GM12878 (cell line): ENCODE measurements around the gene RTN4. TPM values are rescaled to one million over a fixed set of nuclear protein-coding genes. Genes with fewer than 3 reads are reported as not detected.

ENCODE experiments used
- ATAC-seq: fragments of 200-7000 bp; cut with Tn5 transposase; 3 replicates; pipeline ENCODE4 v1.9.1; 2020; ENCODE audit warnings: mild to moderate bottlenecking, moderate library complexity
- BruUV-seq: library from RNA; stranded (reverse); fragments of 400-500 nt; replicated peaks from 2 replicates; lab custom pipeline; 2021; lab: Mats Ljungman, UMichigan
- CTCF ChIA-PET: fragments of 300-600 bp; sonication (Branson Sonifier 250); formaldehyde crosslinking; extraction: SDS; loops from one replicate; lab custom pipeline; 2021; ENCODE audit warnings: inconsistent platforms; lab: Yijun Ruan, JAX
- POLR2A ChIA-PET: fragments of 350-600 bp; formaldehyde crosslinking; extraction: SDS; loops from one replicate; lab custom pipeline; 2021; ENCODE audit warnings: inconsistent platforms; lab: Charles Lee
- RAD21 ChIA-PET: fragments of 300-600 bp; sonication (Branson Sonifier 250); formaldehyde crosslinking; loops from one replicate; lab custom pipeline; 2023; ENCODE audit warnings: antibody characterized with exemption; ENCODE audit not compliant: unreplicated experiment; lab: Charles Lee
- SMC1A ChIA-PET: fragments of 300-600 bp; sonication (Branson Sonifier 250); formaldehyde crosslinking; loops from one replicate; lab custom pipeline; 2023; ENCODE audit not compliant: unreplicated experiment, uncharacterized antibody; lab: Charles Lee
- DNase-seq: peaks from one replicate; pipeline ENCODE4 v3.0.0-alpha.2; 2011; ENCODE audit warnings: low read depth, low spot score
- FAIRE-seq: peaks from 3 replicates; lab custom pipeline; 2011; peaks lifted over from hg19 to GRCh38; lab: Jason Lieb, UNC
- H2AFZ ChIP-seq: 2 replicates; pipeline ENCODE4 v1.6.0; 2011; ENCODE audit warnings: low read depth, low read length, control low read depth; ENCODE audit not compliant: control insufficient read depth
- H3K27ac ChIP-seq: 2 replicates; pipeline ENCODE4 v1.5.1; 2011; ENCODE audit warnings: control low read depth; ENCODE audit not compliant: control insufficient read depth, insufficient read depth
- H3K27me3 ChIP-seq, 2 experiments: replicated peaks in 1 of 2; 2 replicates each; pipeline versions ENCODE4 v1.6.0 to v1.6.1; 2011; ENCODE audit warnings: low read length in 1 of 2; ENCODE audit not compliant: control insufficient read depth in 2 of 2, insufficient read depth in 2 of 2
- H3K36me3 ChIP-seq, 2 experiments: 2 replicates each; pipeline ENCODE4 v1.5.1; 2011; ENCODE audit warnings: low read length in 1 of 2; ENCODE audit not compliant: control insufficient read depth in 2 of 2, insufficient read depth in 2 of 2
- H3K4me1 ChIP-seq: 2 replicates; pipeline ENCODE4 v1.6.1; 2011; ENCODE audit warnings: mild to moderate bottlenecking, low read length, moderate library complexity, mixed read lengths; ENCODE audit not compliant: control insufficient read depth, insufficient read depth
- H3K4me2 ChIP-seq: 2 replicates; pipeline ENCODE4 v1.6.0; 2011; ENCODE audit warnings: control low read depth; ENCODE audit not compliant: control insufficient read depth, insufficient read depth
- H3K4me3 ChIP-seq: fragments of 200-600 bp; sonication (generic); 2 replicates; pipeline ENCODE4 v1.5.1; 2016
- H3K79me2 ChIP-seq: 2 replicates; pipeline ENCODE4 v1.6.0; 2011; ENCODE audit warnings: low read length; ENCODE audit not compliant: control insufficient read depth, insufficient read depth
- H3K9ac ChIP-seq: 2 replicates; pipeline ENCODE4 v1.8.0; 2011; ENCODE audit warnings: low read length, control low read depth, mixed read lengths; ENCODE audit not compliant: control insufficient read depth, insufficient read depth
- H3K9me3 ChIP-seq: replicated peaks from 3 replicates; pipeline ENCODE4 v1.5.1; 2011; ENCODE audit warnings: mild to moderate bottlenecking, low read length; ENCODE audit not compliant: control insufficient read depth, insufficient read depth
- H4K20me1 ChIP-seq: 2 replicates; pipeline ENCODE4 v1.6.0; 2011; ENCODE audit not compliant: control insufficient read depth, insufficient read depth
- ATF2 ChIP-seq: IDR thresholded peaks from 2 replicates; pipeline ENCODE4 v1.6.1; 2012; ENCODE audit warnings: low read length, inconsistent platforms
- CREM ChIP-seq: IDR thresholded peaks from 2 replicates; pipeline ENCODE4 v1.6.1; 2014; ENCODE audit warnings: antibody characterized with exemption, low read depth
- IKZF2 ChIP-seq, 2 experiments: fragments of 450-650 bp; IDR thresholded peaks; 2 replicates each; pipeline ENCODE4 v1.6.1; 2017; ENCODE audit warnings: mild to moderate bottlenecking in 2 of 2, moderate library complexity in 2 of 2
- MEF2A ChIP-seq: IDR thresholded peaks from 2 replicates; pipeline ENCODE4 v1.6.1; 2011; ENCODE audit warnings: low read depth, mild to moderate bottlenecking, low read length, moderate library complexity; ENCODE audit not compliant: insufficient read depth
- MTA3 ChIP-seq: IDR thresholded peaks from 2 replicates; pipeline ENCODE4 v1.6.1; 2012; ENCODE audit warnings: low read length, inconsistent platforms, borderline replicate concordance
- NFIC ChIP-seq: IDR thresholded peaks from 2 replicates; pipeline ENCODE4 v1.6.1; 2012; ENCODE audit warnings: low read depth, mild to moderate bottlenecking, inconsistent platforms, low read length, moderate library complexity
- PML ChIP-seq: IDR thresholded peaks from 2 replicates; pipeline ENCODE4 v1.6.1; 2012; ENCODE audit warnings: low read length, inconsistent platforms
- POLR2AphosphoS5 ChIP-seq: IDR thresholded peaks from 2 replicates; pipeline ENCODE4 v1.6.1; 2011; ENCODE audit warnings: mild to moderate bottlenecking, low read length, inconsistent platforms
- RAD21 ChIP-seq: IDR thresholded peaks from 2 replicates; pipeline ENCODE4 v1.6.1; 2011; ENCODE audit warnings: mild to moderate bottlenecking, low read depth, low read length, moderate library complexity; ENCODE audit not compliant: insufficient read depth
- TCF7 ChIP-seq: IDR thresholded peaks from 2 replicates; pipeline ENCODE4 v1.6.1; 2014; ENCODE audit warnings: antibody characterized with exemption, borderline replicate concordance
- WGBS: methylation state at CpG from one replicate; pipeline ENCODE4 v1.1.6; 2016; ENCODE audit warnings: low lambda C conversion rate; ENCODE audit not compliant: insufficient replicate concordance, insufficient coverage; ENCODE audit errors: missing lambda C conversion rate; 5-methylcytosine and 5-hydroxymethylcytosine counted together
- in situ Hi-C: fragments of 300-500 bp; cut with MboI; formaldehyde crosslinking; loops from 9 replicates; pipeline ENCODE4 v1.14.3; 2018; ENCODE audit warnings: mixed read lengths
- intact Hi-C: fragments of 100-400 bp; cut with micrococcal nuclease; formaldehyde crosslinking; loops from one replicate; pipeline ENCODE4 v1.14.2; 2022; ENCODE audit not compliant: unreplicated experiment
- polyA plus RNA-seq, 11 experiments: library from polyadenylated mRNA; depleted of rRNA in 4 of 11; unstranded in 6 of 11; stranded (reverse) in 5 of 11; fragments of >200 nt; fragmentation: Nextera tagmentation in 4 of 11; fragmentation: Illumina TruSeq in 1 of 11; extraction: Ambion mirVana in 4 of 11; extraction: Trizol in 1 of 11; gene quantifications; 1 replicate in 1 of 11; 2 replicates in 10 of 11; pipeline versions ENCODE4 v1.2.1 to v1.2.3, GENCODE V29; 2011 to 2016; ENCODE audit warnings: inconsistent platforms in 2 of 11, missing spikeins in 2 of 11, low read depth in 1 of 11
- total RNA-seq, 4 experiments: library from RNA; depleted of rRNA in 3 of 4; stranded (reverse); fragments of >200 nt in 3 of 4; fragmentation: Illumina TruSeq in 1 of 4; extraction: Trizol in 1 of 4; gene quantifications; 2 replicates each; pipeline versions ENCODE4 v1.2.1 to v1.2.3, GENCODE V29; 2013 to 2021

RTN4 gene
- total and polyA plus RNA-seq, 10 of the 15 experiments (the other 5 are each of a cell fraction or from before 2014, with no cell fraction given): 56.0 to 133 (median 83.3) TPM

- H3K9ac ChIP-seq: no peak overlapping the region
- peak overlapping the region; percentile 69 for H3K27ac ChIP-seq
- H3K9me3 ChIP-seq: no peaks in the 10 kb centered on the region; the same call in 2 of the 3 replicates
- ChIA-PET SMC1A (interaction anchor here (0.7 to 4.0 kb wide), 18 partner anchors 8 to 154 kb away, joined by 3 to 40 read pairs (median 6); partner anchors contain the start of gene RTN4), RAD21 (interaction anchor here (1.0 to 2.4 kb wide), 13 partner anchors 10 to 143 kb away, joined by 3 to 10 read pairs (median 3); partner anchors contain the start of gene RTN4), CTCF (interaction anchor here (0.7 to 4.6 kb wide), 10 partner anchors 9 to 186 kb away, joined by 3 to 17 read pairs (median 8); partner anchors contain the start of gene RTN4), POLR2A (interaction anchor here (0.5 to 2.4 kb wide), 7 partner anchors 9 to 459 kb away, joined by 3 to 9 read pairs (median 3); partner anchors contain the start of gene RTN4)
- FAIRE-seq (no peak), ATAC-seq (peak; percentile 66), DNase-seq (no peak)
- peak; percentile 83 for TF ChIP-seq TCF7
- TF ChIP-seq MEF2A: peak; percentile 27; the same call in 1 of the 2 replicates
- 0 out of 4 replicates have a peak, but pooled peaks of 1 of the 2 experiments have one; percentile 20 for TF ChIP-seq IKZF2 (IDR thresholded peaks at IDR 0.05)
- no peak for TF ChIP-seq POLR2AphosphoS5
- TF ChIP-seq NFIC: peak; percentile 54; the same call in 1 of the 2 replicates
- TF ChIP-seq MTA3: 0 out of 2 replicates have a peak, but pooled peaks have one; percentile 42
- peak; percentile 17; the same call in 1 of the 2 replicates for TF ChIP-seq RAD21
- no peak for TF ChIP-seq PML
- 0 out of 2 replicates have a peak, but pooled peaks have one; percentile 13 for TF ChIP-seq ATF2
- no peak for TF ChIP-seq CREM
- H2AFZ ChIP-seq: no peak overlapping the region
- 2% methylated on average over 2 of the region's 2 CpGs for WGBS
- H3K27me3 ChIP-seq: no peaks in the 10 kb centered on the region
- H4K20me1 ChIP-seq: no peaks in the 10 kb centered on the region; the same call in 1 of the 2 replicates
- peak overlapping the region; percentile 82 for H3K4me2 ChIP-seq
- peak overlapping the region; percentile 40; the same call in 1 of the 2 replicates for H3K4me3 ChIP-seq
- no TSS peak for BruUV-seq
- no peaks in the 10 kb centered on the region; a peak in 1 of 4 replicates for H3K36me3 ChIP-seq
- intact Hi-C loops (no loop called here), in situ Hi-C loops (no loop called here)
- peaks cover 26% of the 10 kb centered on the region for H3K4me1 ChIP-seq
- peaks cover 56% of the 10 kb centered on the region for H3K79me2 ChIP-seq
Measured at GRCh38 chr2:55025082-55025481, 25.2 kb downstream of the RTN4 start.
